Activated naive CD4-positive, alpha-beta T cell (primary cell): ENCODE measurements around the gene TMEM250.
"Not testable (repeated sequence)": the region's sequence is repeated elsewhere in the genome, so short reads cannot be mapped to it uniquely, and the experiment has no call there.

Experiments used
- DNase-seq, 4 experiments: peaks; one replicate each; lab custom pipeline; 2025; lab: John Stamatoyannopoulos, UW

Gene TMEM250

DNA sequence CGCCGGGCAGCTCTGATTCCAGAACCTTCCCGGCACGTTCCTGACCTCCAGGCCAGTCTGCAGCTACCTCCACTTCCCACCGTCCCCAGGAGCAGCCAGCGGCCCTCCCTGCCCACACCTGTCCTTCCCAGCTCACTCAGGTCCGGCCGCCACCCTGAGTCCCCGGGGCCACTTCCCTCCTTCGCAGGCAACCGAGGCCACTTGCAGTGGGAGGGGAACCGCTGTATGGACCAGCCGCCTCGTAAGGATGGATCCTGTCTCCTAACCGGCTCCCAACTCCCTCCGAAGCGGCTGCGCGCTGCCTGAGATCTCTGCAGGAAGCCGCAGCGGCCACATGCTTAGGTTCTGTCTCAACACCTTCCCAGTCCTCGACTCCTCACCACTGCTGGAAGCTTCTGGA, 7.5 kb downstream of the TMEM250 start:
- no peak for DNase-seq

DNA sequence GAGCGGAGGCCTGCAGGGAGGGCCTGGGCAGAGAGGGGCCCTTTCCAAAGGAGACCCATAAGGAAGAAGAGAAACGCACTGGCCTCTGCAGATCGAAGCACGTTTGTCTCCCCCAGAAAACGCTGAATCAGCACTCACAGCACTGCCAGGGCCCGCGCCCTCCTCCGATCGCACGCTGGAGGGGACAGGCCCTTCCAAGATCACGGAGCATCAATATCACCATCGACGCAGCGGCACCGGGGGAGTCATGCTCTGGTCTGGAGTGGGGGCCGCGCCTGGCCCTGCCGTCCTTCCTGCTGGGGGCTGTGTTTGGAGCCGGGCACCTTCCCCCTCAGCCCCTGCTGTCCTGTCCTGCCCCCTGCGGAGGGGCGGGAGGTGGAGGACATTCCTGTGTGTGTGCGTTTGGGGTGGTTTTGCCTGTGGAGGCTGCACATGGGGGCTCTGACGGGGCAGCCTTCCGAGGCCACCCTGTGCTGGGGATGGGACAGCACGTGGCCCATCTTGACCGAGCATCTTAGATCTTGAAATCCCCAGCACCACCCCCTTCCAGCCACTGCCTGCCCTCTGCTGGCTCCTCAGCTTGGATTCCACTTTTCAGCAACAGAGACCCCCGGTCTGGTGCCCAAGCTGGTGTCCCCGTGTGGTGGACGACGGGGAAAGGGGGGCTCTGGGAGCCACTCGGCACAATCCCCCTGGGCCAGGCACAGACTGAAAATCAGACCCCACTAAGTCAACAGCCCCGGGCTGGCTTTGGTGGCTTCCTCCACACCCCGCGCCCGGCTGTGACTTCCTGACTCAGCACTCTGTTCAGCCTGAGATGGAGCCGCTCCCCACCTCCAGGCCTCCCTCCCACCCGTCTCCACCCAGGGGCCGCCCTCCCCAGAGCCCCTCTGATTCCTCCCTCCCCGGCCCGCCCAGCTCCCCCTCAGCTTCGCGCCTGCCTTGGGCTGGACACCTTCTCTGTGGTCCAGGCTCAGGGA, 8.3 kb downstream of the TMEM250 start:
- peak in 1 of 4 experiments; percentile 42 for DNase-seq

DNA sequence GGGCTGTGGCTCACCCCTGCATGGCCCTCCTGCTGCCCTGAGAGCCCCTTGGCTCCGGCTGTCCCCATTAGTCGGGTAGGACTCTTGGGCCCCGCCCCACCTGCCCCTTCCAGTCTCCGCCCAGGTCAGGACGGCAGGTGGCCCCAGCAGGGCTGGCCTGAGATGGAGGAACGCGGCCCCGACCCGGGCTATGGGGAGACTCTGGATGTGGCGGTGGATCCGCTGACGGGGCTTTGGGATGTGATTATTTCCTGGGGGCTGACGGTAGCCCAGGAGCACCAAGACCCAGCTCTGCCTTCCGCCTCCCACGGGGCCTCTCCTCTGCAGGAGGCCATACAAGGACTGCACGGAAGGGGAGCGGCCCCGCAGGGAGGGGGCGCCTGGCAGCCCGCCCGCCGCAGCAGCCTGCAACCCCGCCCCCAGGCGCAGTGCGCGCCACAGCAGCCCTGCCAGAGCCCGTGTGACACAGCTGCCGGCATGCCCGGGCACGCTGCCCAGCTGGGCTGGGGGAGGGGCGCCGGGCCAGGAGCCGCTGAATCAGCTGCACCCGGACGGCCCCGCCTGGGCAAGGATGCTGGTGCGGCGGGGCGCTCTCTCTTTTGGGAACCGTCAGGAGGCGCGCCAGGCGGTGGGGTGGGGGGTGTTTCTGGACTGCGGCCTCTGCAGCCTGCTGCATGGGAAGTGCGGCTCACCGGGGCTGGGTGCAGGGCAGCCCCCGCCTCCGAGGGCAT, 9.2 kb downstream of the TMEM250 start:
- peak; percentile 66 to 89 (median 74) for DNase-seq

DNA sequence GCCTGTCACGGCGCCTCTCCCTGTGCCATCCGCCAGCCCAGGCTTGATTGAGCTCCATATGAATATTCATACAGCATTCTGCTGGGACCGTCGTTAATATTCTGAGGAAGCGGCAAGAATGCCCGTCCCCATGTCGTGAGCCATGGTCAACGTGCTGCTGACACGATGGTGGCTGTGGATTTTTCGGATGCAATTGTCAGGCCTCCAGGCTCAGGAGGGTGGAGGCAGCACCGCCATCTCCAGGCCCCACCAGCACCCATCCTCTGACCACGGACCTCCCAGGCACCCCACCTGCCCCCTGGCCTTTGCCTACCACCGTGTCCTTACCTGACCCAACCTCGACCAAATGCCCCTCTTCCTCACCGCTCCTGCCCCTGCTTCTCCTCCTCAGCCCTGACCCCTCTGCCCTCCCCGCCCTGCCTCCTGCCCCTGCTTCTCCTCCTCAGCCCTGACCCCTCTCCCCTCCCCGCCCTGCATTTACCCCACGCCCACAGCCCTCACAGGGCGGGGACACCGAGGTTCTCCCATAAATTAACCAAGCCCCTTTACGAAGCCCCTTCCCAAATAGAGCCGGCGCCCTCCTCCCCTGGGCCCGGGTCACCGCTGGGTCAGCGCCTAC, 9.9 kb downstream of the TMEM250 start:
- DNase-seq, result no peak

DNA sequence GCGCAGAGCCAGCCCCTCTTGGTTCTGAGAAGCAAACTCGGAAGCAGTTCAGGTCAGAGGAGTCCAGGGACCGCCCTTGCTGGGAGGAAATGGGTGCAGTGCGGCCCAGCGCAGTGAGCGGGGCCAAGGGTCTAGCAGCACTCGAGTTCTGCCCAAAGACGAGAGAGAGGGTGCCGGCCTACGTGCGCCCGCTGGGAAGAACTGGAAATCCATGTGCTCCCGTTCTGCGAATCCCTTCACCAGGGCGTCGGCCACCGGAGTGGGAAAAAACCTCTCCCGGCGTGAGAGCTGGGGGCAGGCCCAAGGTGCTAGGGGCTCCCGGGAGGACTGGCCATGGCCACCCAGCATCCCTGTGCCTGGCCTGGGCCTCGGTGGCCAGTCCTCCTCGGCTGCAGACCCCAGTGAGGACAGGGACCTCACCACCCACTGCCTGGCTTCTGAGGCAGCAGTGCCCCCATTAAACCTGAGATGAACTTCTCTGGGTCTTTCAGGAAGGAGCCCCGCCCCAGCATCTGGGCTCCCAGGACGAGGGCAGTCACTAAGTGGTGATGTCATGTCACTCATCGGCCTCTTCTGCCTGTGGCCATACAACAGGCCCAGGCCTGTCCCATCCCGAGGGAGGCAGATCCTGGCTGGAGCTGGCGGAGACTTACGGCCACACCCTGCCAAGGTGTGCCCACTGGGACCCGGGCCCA, 10.6 kb downstream of the TMEM250 start:
- no peak for DNase-seq

DNA sequence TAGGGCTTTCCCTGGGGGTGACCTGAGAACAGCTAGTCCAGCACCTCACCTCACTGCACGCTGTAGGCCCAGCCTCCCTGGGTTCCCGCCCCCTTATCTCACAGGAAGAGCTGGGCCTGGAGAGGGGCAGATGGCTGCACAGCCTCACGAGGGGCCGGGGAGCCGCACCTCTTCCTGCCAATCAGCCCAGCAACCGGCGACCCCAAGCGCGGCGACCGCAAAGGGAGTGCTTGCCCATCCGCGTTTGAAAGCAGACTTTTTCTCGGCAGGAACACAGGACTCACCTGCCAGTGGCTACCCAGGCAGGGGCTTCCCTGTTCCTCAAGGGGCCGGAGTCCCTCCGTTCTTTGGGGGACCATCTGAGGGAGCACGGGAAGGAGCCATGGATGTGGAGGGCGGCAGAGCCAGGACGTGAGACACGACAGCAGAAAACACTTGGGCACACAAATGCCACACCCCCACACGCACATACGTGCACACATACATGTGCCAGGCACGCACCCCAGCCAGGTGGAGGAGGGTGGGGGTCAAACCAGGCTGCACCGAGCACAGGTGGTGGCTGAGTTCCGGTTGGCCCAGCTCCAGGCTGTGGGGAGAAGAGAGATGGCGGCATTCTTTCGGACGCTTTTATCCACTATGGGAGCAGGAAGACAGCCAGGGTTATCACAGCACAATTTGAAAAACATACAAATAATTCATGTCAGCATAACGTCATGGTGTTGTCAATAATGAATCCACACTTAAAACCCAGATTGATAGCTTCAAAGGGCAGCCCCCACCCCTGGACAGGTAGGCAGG, 11.3 kb downstream of the TMEM250 start:
- DNase-seq, result peak in 1 of 4 experiments; percentile 35

DNA sequence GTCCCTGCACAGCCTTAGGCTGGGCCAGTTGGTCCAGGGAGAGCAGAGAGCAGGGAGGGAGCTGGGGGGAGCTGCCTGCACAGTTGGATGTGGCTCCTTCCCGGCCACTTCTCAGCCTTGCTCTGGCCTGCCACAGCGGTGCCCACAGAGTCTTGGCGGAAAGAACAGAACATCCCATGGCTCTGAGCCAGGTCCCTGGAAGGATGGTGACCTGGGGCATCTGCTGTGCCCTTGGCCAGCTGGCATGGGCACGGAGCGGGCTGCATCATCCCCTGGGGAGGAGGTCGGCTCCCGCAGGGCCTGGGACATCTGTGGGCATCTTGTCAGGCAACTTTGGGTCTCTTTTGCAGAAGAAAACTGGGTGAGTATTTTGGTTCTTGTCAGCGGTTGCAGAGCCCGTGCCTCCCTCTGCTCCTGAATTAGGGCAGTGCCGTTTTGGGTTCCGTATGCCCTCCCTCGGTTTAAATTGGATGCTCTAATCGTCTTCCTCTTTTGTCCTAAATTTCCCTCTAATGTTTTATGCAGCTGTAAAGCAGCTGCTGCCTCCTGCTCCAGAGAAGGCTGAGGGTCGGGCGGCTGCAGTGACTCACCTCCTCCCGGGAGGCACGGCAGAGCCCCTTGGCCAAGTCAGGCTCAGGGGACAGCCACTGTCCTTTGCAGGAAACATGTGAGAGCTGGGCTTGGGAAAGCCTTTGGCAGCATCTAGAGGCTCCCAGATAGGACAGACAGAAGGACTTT, 13.1 kb downstream of the TMEM250 start:
- DNase-seq, result no peak

DNA sequence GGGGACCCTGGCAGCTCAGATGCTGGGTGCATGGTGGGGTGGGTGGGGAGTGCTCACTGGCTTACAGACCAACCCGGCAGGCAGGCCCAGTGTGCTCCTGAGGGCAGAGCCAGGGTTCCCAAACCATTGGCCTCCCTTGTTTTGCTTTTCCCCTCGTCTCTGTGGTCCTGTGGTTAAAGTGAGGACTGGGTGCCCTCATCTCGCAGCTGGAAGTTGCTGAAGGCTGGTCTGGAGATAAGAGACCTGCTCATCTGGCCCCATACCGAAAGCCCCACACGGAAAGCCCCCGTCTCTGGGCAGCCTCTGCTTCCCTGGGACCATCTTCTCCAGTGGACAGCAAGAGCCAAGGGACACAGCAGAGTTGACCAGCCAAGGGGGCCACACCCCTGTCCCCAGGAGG, 13.8 kb downstream of the TMEM250 start:
- no peak for DNase-seq

DNA sequence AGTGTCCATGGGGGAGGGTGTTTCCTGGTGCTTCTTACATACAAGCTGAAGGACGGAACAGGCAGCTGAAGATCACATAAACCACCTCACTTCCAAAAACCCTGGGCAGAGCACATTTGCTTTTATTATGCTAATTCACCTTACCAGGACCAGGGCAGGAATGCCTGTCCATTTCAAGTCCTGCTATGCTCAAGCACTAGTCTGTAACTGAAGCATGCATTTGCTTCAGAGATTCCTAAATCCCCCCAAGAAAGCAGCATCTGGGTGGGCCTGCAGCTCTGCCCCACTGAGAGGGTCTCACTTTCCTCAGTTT, 14.2 kb downstream of the TMEM250 start:
- no peak for DNase-seq

DNA sequence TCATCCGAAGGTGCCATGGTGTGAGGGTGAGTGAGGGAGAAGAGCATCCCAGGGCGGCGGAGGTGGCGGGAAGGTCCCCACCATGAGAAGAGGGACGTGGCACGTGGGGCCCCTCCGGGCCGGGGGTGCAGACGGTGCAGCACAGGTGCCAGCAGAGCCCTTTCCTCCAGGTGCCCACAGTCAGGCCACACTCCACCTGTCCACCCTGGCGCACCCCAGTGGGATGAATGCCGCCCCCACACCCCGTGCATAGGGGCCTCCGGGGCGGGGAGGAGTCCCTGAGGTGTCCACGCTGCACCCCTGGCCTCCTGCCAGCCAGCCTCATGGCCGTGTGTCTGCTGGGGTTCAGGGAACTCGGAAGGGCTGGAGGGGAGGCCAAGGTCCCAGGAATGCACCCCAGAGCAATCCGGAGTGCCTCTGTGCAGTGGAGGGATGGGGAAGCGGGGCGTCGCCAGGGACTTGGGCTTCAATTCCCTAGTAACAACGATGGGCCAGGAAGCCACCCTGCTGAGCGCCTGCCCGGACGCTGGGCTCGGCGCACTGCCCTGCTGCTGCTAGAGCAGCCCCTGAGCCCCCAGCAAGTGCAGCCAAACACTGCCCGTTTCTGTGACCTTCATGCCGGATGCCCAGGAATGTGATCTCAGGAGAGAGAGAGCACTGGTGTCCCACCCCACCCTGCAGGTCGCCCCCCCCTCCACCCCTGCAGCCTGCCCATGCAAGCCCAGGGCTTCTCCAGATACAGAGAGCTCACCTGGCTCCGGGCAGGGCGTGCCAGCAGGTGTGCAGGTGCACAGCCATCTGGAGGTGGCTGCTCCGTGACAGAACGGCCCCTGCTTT, 14.8 kb downstream of the TMEM250 start:
- DNase-seq, result no peak

DNA sequence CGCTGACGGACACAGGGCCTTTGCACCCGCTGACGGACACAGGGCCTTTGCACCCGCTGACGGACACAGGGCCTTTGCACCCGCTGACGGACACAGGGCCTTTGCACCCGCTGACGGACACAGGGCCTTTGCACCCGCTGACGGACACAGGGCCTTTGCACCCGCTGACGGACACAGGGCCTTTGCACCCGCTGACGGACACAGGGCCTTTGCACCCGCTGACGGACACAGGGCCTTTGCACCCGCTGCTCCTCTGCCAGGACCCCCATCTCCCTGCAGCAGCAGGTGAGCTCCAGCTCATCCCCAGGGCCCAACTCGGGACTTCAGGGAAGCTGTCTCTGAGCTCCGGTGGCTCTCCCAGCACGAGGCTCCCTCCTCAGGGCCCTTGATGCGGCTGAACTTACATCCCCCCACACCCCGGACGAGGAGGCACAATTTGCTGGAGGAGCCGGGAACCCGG, 17.0 kb downstream of the TMEM250 start:
- not testable (repeated sequence) for DNase-seq

DNA sequence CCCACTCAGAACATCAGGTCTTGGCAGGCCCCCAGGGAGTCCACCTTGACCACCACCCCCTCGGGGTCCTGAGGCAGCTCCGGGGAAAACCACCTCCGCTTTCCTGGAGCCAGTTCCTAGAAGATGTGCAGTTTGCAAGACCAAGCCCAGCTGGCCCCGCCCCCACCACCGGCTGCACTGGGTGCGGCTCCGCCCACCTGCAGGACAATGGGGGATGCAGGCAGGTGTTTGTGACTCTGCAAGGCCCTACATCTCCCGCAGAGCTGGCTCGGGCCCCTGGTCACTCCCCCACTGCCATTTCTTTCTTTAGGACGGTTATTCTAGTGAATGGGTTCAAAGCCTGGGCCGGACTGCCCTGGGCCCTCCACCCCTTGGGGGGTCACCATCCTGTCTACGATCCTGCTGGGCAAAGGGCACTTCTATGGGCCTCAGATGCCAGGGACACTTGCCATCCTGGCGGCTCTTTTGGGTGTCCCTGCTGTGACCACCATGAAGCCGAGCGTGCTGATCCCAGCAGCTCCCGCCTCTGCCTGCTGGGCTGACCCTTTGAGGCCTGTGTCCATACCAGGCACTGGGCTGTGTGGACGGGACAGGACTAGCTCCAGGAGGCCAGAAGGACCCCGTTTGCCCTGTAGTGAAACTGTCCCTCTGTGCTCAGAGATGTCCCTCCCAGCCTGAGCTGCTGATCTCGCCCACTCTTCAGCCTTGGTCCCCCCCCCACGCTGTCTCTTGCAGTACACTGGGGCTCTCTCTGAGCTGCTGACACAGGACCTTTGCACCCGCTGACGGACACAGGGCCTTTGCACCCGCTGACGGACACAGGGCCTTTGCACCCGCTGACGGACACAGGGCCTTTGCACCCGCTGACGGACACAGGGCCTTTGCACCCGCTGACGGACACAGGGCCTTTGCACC, 17.7 kb downstream of the TMEM250 start:
- DNase-seq, result no peak

DNA sequence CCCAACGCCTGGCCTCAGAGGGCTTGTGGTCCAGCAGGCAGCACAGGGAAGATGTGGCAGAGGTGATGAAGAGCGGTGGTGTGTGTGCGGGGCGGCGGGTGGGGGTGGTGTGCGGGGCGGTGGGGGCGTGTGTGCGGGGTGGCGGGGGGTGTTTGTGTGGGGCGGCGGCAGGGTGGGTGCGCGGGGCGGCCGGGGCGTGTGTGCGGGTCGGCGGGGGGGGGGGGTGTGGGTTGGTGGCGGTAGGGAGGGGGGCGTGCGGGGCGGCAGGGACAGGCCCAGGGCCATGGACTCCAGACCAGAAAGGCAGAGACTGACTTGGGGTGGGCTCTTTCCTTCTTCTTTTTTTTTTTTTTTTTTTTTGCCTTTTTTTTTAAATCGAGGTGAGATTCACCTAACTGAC, 19.1 kb downstream of the TMEM250 start:
- no peak for DNase-seq

DNA sequence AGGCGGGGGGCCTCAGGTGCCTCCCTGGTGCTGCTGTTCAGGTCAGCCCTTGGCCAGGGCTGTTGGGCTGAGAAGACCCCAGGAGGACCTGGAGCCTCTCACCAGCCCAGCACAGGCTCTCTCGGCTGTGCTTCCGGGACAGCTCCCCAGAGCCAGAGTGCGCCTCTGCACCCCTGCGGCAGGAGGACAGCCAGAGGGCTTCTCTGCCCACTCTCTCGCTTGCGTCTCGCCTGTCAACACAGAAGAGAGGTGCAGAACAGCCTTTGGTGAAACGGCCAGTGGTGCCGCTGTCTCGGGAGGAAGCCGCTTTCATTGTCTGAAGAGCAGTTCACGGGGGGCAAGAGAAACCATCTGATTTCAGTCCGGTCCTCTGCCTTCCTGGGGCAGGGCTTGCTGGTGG, 19.8 kb downstream of the TMEM250 start:
- DNase-seq, result no peak

DNA sequence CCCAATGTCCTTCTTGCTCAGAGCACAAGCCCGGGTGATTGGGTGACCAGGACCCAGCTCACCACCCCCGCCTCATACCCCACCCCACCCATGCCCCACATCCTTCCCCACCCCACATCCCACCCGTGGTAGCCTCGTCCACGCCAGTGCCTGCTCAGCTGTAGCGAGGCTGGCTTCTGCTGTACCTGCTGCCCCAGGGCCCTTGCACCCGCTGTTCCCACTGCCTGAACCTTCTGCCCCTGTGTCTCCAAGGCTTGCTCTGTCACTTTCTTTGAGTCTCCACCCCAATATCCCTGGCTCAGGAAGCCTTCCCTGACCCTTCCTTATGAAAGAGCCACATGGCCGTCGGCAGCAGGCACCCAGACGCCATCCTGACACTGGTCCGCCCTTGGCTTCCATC, 20.5 kb downstream of the TMEM250 start:
- no peak for DNase-seq

DNA sequence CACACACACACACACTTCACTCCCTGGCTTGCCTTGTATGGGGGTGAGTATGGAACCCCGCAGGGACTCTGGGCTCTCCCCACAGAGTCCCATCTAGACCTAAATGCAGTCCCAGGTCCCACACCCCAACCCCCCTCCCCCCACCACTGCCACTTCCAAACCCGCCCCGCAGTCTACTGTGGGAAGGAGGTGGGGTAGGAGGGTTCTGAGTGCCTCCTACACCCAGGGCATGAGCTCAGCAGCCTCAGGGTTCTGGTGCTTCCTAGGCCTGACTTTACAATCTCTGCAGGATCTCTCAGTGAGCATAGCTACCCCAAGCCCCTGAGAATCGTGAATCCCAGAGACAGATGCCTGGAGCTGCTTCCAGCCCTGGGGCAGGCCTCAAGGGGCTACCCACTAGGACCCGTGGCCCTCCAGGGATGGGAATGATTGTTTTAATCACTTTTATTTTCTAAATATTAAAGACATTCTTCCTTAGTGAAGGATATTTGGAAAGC, 22.1 kb downstream of the TMEM250 start:
- DNase-seq, result no peak

DNA sequence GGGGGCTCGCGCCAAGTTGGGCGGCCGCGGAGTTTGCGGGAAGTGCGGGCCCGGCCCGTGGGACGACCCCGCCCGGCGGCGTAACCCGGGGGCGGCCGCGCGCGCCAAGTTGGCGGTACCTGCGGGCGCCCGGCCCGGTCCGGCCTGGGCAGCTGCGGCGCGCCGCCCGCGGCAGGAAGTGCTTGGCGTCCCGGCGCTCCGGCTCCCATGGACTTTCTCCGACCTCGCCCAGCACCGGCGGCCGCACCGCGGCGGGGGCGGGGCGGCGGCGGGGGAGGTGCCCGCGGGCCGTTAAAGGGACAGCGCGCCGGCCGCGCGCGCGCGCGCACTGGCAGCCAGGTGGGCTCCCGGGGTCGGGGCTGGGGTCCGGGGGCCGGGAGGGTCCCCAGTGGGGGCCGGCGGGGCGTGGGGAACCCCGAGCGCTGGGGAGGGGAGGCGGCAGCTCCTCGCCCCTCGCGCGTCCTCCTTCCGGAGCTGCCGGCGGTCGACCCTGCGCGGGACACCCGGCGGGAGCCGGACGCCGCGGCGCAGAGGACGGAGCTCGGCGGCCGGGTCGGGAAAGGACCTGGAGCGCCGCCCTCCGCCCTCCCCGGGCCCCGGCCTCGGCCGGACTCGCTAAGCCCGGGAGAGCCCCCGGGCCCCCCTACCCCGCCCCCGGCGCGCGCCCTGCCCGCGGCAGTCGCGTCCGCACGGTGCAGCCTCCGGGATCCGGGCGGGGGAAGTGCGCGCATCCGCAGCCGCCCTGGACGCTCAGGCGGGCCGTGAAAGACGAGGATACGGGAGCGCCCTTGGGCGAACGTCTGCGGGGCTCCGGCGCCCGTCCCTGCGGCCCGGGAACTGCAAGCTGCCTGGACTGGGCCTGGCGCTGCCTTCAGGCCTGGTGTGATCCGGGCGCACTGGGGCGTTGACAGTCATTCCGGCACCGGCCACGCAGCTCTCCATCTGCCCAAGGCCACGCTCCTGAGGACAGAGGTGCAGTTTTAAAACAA, 23.3 kb downstream of the TMEM250 start, which contains the start of gene NACC2:
Gene NACC2 (minus strand): TSS at position 220 of the 989 bp plus-strand sequence. CDS start 44,768 bp downstream, outside the sequence.
- no peak for DNase-seq
